Measurements from ENCODE around the gene SEC63. TPM values are rescaled to one million over a fixed set of nuclear protein-coding genes. Genes with fewer than 3 reads are reported as not detected.

The SEC63 gene
- total RNA-seq, 2 experiments from 2014 or later = 80.3 to 86.7 TPM

- no peak for ATAC-seq (ENCODE audit: poor library complexity)
- TF ChIP-seq, protein P1, sequence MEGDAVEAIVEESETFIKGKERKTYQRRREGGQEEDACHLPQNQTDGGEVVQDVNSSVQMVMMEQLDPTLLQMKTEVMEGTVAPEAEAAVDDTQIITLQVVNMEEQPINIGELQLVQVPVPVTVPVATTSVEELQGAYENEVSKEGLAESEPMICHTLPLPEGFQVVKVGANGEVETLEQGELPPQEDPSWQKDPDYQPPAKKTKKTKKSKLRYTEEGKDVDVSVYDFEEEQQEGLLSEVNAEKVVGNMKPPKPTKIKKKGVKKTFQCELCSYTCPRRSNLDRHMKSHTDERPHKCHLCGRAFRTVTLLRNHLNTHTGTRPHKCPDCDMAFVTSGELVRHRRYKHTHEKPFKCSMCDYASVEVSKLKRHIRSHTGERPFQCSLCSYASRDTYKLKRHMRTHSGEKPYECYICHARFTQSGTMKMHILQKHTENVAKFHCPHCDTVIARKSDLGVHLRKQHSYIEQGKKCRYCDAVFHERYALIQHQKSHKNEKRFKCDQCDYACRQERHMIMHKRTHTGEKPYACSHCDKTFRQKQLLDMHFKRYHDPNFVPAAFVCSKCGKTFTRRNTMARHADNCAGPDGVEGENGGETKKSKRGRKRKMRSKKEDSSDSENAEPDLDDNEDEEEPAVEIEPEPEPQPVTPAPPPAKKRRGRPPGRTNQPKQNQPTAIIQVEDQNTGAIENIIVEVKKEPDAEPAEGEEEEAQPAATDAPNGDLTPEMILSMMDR (IDR thresholded peaks at IDR 0.05) = no peak
- H3K27ac ChIP-seq (ENCODE audit: low read depth in 1 of 2, low read length in 2 of 2) = no peak overlapping the region
- POLR2A ChIA-PET = no interaction called here
- Mint-ChIP-seq H3K27me3 (no peaks in the 10 kb centered on the region), H3K4me1 (ENCODE audit: low read depth) (no peaks in the 10 kb centered on the region), H3K9me3 (no peaks in the 10 kb centered on the region), H3K4me3 (no peak overlapping the region), H3K27ac (no peak overlapping the region), H3K36me3 (ENCODE audit: low read depth) (no peaks in the 10 kb centered on the region)
- H3K36me3 ChIP-seq (ENCODE audit: insufficient read depth, low read length) = no peaks in the 10 kb centered on the region
- CTCF ChIA-PET = no interaction called here
- H3K4me1 ChIP-seq (ENCODE audit: insufficient read depth, low read length) = peaks cover 8% of the 10 kb centered on the region
- no peak overlapping the region for H3K4me3 ChIP-seq (ENCODE audit: low read length)
- DNase-seq = no peak
- intact Hi-C loops (cut with DNase I, micrococcal nuclease) = no loop called here
- H3K27me3 ChIP-seq (ENCODE audit: control insufficient read depth in 1 of 2, insufficient read depth in 2 of 2, low read length in 2 of 2) = no peaks in the 10 kb centered on the region
- H3K9me3 ChIP-seq (ENCODE audit: control insufficient read depth in 1 of 2, insufficient read depth in 1 of 2, low read length in 2 of 2) = no peaks in the 10 kb centered on the region
Observed at GRCh38 chr6:107973594-107973993, 15.6 kb upstream of the SEC63 start.

GRCh38 chr6:107972413-107973096, 14.5 kb upstream of the SEC63 start:
- TF ChIP-seq, protein P1 (IDR thresholded peaks at IDR 0.05) = no peak
- H3K9me3 Mint-ChIP-seq = no peaks in the 10 kb centered on the region
- H3K4me3 Mint-ChIP-seq = no peak overlapping the region
- DNase-seq (no peak), ATAC-seq (ENCODE audit: poor library complexity) (no peak)
- no peaks in the 10 kb centered on the region for H3K36me3 ChIP-seq (ENCODE audit: insufficient read depth, low read length)
- H3K27me3 Mint-ChIP-seq = no peaks in the 10 kb centered on the region
- peaks cover 8% of the 10 kb centered on the region for H3K4me1 ChIP-seq (ENCODE audit: insufficient read depth, low read length)
- intact Hi-C loops (cut with DNase I, micrococcal nuclease) = no loop called here
- CTCF ChIA-PET = no interaction called here
- no peak overlapping the region for H3K27ac ChIP-seq (ENCODE audit: low read depth in 1 of 2, low read length in 2 of 2)
- POLR2A ChIA-PET = no interaction called here
- H3K9me3 ChIP-seq (ENCODE audit: control insufficient read depth in 1 of 2, insufficient read depth in 1 of 2, low read length in 2 of 2) = no peaks in the 10 kb centered on the region
- no peaks in the 10 kb centered on the region for H3K4me1 Mint-ChIP-seq (ENCODE audit: low read depth)
- H3K27ac Mint-ChIP-seq = no peak overlapping the region
- no peak overlapping the region for H3K4me3 ChIP-seq (ENCODE audit: low read length)
- no peaks in the 10 kb centered on the region for H3K36me3 Mint-ChIP-seq (ENCODE audit: low read depth)
- H3K27me3 ChIP-seq (ENCODE audit: control insufficient read depth in 1 of 2, insufficient read depth in 2 of 2, low read length in 2 of 2) = no peaks in the 10 kb centered on the region

DNA sequence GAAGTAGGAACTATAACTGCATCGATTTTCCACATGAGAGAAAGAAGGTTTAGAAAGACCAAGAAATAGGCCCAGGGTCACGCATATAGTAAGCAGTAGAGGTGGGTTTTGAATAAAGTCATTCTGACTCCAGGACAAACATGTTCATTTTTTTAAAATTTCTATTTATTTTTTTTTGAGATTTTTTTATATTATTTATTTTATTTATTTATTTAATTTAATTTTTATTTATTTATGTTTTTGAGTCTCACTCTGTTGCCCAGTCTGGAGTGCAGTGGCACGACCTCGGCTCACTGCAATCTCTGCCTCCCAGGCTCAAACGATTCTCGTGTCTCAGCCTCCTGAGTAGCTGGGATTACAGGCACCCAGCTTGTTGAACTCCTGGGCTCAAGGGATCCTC, 13.2 kb upstream of the SEC63 start:
- H3K4me1 Mint-ChIP-seq (ENCODE audit: low read depth) = no peaks in the 10 kb centered on the region
- H3K9me3 Mint-ChIP-seq = no peaks in the 10 kb centered on the region
- no peak overlapping the region for H3K4me3 Mint-ChIP-seq
- Histone ChIP-seq H3K4me1 (ENCODE audit: insufficient read depth, low read length) (peaks cover 8% of the 10 kb centered on the region), H3K36me3 (ENCODE audit: insufficient read depth, low read length) (no peaks in the 10 kb centered on the region), H3K9me3 (ENCODE audit: control insufficient read depth in 1 of 2, insufficient read depth in 1 of 2, low read length in 2 of 2) (no peaks in the 10 kb centered on the region), H3K4me3 (ENCODE audit: low read length) (no peak overlapping the region), H3K27me3 (ENCODE audit: control insufficient read depth in 1 of 2, insufficient read depth in 2 of 2, low read length in 2 of 2) (no peaks in the 10 kb centered on the region), H3K27ac (ENCODE audit: low read depth in 1 of 2, low read length in 2 of 2) (no peak overlapping the region)
- H3K36me3 Mint-ChIP-seq (ENCODE audit: low read depth) = no peaks in the 10 kb centered on the region
- intact Hi-C loops (cut with DNase I, micrococcal nuclease) = no loop called here
- H3K27me3 Mint-ChIP-seq = no peaks in the 10 kb centered on the region
- no peak for ATAC-seq (ENCODE audit: poor library complexity)
- POLR2A ChIA-PET = no interaction called here
- DNase-seq = no peak
- no peak overlapping the region for H3K27ac Mint-ChIP-seq
- TF ChIP-seq, protein P1 (IDR thresholded peaks at IDR 0.05) = no peak
- CTCF ChIA-PET = no interaction called here

Measured in CD4-positive, alpha-beta T cell (primary cell).